GM23248 (cell line): ENCODE measurements around the gene MTA2. TPM values are rescaled to one million over a fixed set of nuclear protein-coding genes. Genes with fewer than 3 reads are reported as not detected.
A peak's percentile ranks its signal among the peaks of the same experiment; 100 is the strongest.

ENCODE experiments used
- DNase-seq: peaks from one replicate; pipeline ENCODE4 v3.0.0-alpha.2; 2015
- H2AFZ ChIP-seq: fragments of 200-600 bp; sonication (generic); 2 replicates; pipeline ENCODE4 v1.6.1; 2016; ENCODE audit warnings: antibody characterized with exemption
- H3F3A ChIP-seq: fragments of 200-600 bp; sonication (generic); 2 replicates; pipeline ENCODE4 v1.6.1; 2016; ENCODE audit warnings: mild to moderate bottlenecking, antibody characterized with exemption, mixed run types; ENCODE audit not compliant: insufficient read depth
- H3K27ac ChIP-seq: fragments of 200-600 bp; sonication (generic); 2 replicates; pipeline ENCODE4 v1.5.1; 2016; ENCODE audit warnings: mild to moderate bottlenecking
- H3K27me3 ChIP-seq: fragments of 200-600 bp; sonication (generic); replicated peaks from 2 replicates; pipeline ENCODE4 v1.6.1; 2016; ENCODE audit warnings: mild to moderate bottlenecking; ENCODE audit not compliant: insufficient read depth
- H3K36me3 ChIP-seq: fragments of 200-600 bp; sonication (generic); 2 replicates; pipeline ENCODE4 v1.6.1; 2016; ENCODE audit warnings: low read depth, mild to moderate bottlenecking
- H3K4me1 ChIP-seq: fragments of 200-600 bp; sonication (generic); 2 replicates; pipeline ENCODE4 v1.6.1; 2016; ENCODE audit warnings: mild to moderate bottlenecking; ENCODE audit not compliant: insufficient read depth
- H3K4me2 ChIP-seq: fragments of 200-600 bp; sonication (generic); one replicate; pipeline ENCODE4 v1.6.1; 2016; ENCODE audit warnings: mild to moderate bottlenecking; ENCODE audit not compliant: unreplicated experiment
- H3K4me3 ChIP-seq: fragments of 200-600 bp; sonication (generic); 2 replicates; pipeline ENCODE4 v1.5.1; 2016; ENCODE audit warnings: mild to moderate bottlenecking
- H3K79me2 ChIP-seq: fragments of 200-600 bp; sonication (generic); 2 replicates; pipeline ENCODE4 v1.6.1; 2016; ENCODE audit warnings: mild to moderate bottlenecking; ENCODE audit not compliant: insufficient read depth
- H3K9ac ChIP-seq: fragments of 200-600 bp; sonication (generic); 2 replicates; pipeline ENCODE4 v1.6.1; 2016; ENCODE audit warnings: mild to moderate bottlenecking
- H3K9me2 ChIP-seq: fragments of 200-600 bp; sonication (generic); 2 replicates; pipeline ENCODE4 v1.6.1; 2016; ENCODE audit warnings: mixed run types, mild to moderate bottlenecking, moderate library complexity; ENCODE audit not compliant: insufficient read depth
- H3K9me3 ChIP-seq: fragments of 200-600 bp; sonication (generic); one replicate; pipeline ENCODE4 v1.6.1; 2017; ENCODE audit warnings: low read depth
- H4K20me1 ChIP-seq: fragments of 200-600 bp; sonication (generic); 2 replicates; pipeline ENCODE4 v1.6.0; 2016; ENCODE audit not compliant: insufficient read depth
- EZH2 ChIP-seq: fragments of 200-600 bp; sonication (generic); IDR thresholded peaks from 2 replicates; pipeline ENCODE4 v1.6.1; 2018; ENCODE audit warnings: antibody characterized with exemption, mild to moderate bottlenecking; ENCODE audit not compliant: insufficient read depth, poor library complexity, severe bottlenecking
- EZH2phosphoT487 ChIP-seq: fragments of 200-600 bp; sonication (generic); IDR thresholded peaks from 2 replicates; pipeline ENCODE4 v1.6.1; 2018; ENCODE audit warnings: antibody characterized with exemption, moderate library complexity, mild to moderate bottlenecking, low read depth; ENCODE audit not compliant: insufficient read depth
- WGBS, 2 experiments: methylation state at CpG; one replicate each; pipeline ENCODE4 v1.1.6; 2015 to 2017; ENCODE audit warnings: low lambda C conversion rate in 2 of 2, low coverage in 1 of 2; ENCODE audit errors: missing lambda C conversion rate in 2 of 2; 5-methylcytosine and 5-hydroxymethylcytosine counted together
- in situ Hi-C: fragments of 300-500 bp; cut with MboI; formaldehyde crosslinking; loops from 2 replicates; pipeline ENCODE4 v1.15.0; 2020
- polyA plus RNA-seq: library from polyadenylated mRNA; unstranded; fragments of >200 nt; fragmentation: Nextera tagmentation; extraction: Ambion mirVana; gene quantifications from 2 replicates; pipeline ENCODE4 v1.2.1, GENCODE V29; 2016
- total RNA-seq: library from RNA; depleted of rRNA; stranded (reverse); fragments of >200 nt; shearing (Covaris generic); gene quantifications from 2 replicates; pipeline ENCODE4 v1.2.3, GENCODE V29; 2014

Gene MTA2
- total and polyA plus RNA-seq, 2 experiments from 2014 or later: 28.9 to 98.8 TPM

DNA sequence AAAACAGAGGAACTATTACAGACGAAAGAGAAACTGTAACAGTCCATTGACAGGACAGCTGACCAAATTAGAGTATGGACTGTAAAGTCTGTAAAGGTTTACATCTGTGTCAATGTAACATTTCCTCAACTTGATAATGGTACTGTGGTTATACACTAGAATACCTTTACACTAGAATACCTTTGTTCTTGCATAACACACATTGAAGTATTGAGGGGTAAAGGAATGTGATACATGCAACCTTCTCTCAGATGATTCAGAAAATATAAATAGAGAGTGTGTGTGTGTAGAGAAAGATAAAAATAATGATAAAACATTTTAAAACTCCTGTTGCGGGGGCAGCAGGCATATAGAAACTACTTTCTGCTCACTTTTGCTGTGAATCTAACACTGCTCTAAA lies 22.4 kb downstream of the MTA2 start:
- TF ChIP-seq EZH2phosphoT487 (no peak), EZH2 (no peak)
- H3K9me2 ChIP-seq: no peaks in the 10 kb centered on the region
- H3K4me1 ChIP-seq: peaks cover 6% of the 10 kb centered on the region; the same call in 1 of the 2 replicates
- no peak overlapping the region for H3K9ac ChIP-seq
- no peaks in the 10 kb centered on the region for H4K20me1 ChIP-seq
- no peak overlapping the region for H2AFZ ChIP-seq
- H3K36me3 ChIP-seq: peaks cover 6% of the 10 kb centered on the region; the same call in 1 of the 2 replicates
- H3K27me3 ChIP-seq: no peaks in the 10 kb centered on the region
- no peaks in the 10 kb centered on the region for H3K9me3 ChIP-seq
- H3K4me3 ChIP-seq: no peak overlapping the region
- H3F3A ChIP-seq: peaks cover 4% of the 10 kb centered on the region; the same call in 1 of the 2 replicates
- no peak overlapping the region for H3K27ac ChIP-seq
- H3K4me2 ChIP-seq: no peak overlapping the region
- peaks cover 46% of the 10 kb centered on the region for H3K79me2 ChIP-seq
- in situ Hi-C loops: no loop called here
- DNase-seq: no peak
- 79 to 84% methylated on average over 2 of the region's 2 CpGs for WGBS, 2 experiments

DNA sequence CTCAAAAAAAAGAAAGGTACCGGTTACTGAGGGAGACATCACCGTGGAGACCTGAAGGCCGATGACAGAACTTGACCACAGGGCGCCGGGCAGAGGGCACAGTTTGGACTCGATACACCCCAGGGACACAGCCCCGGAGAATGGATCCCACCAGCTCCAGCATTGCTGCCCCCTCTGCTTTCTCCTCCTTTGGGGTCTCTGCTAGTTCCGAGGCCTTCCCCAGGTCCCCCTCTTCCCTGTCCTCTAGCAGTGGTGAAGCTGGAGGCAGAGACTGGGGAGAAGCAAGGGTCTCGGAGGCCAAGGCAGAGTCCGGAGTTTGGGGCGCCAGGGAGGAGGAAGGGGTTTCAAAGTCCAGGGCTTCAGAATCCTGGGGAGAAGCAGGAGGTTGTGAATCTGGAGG lies 23.1 kb downstream of the MTA2 start:
- no peaks in the 10 kb centered on the region for H3K9me3 ChIP-seq
- peaks cover 6% of the 10 kb centered on the region; the same call in 1 of the 2 replicates for H3K4me1 ChIP-seq
- DNase-seq: no peak
- H3F3A ChIP-seq: peaks cover 4% of the 10 kb centered on the region; the same call in 1 of the 2 replicates
- no peak overlapping the region for H3K9ac ChIP-seq
- peaks cover 47% of the 10 kb centered on the region for H3K79me2 ChIP-seq
- WGBS, 2 experiments: 94% methylated on average over 11 of the region's 11 CpGs
- no peaks in the 10 kb centered on the region for H4K20me1 ChIP-seq
- H3K4me2 ChIP-seq: no peak overlapping the region
- no peak overlapping the region for H3K4me3 ChIP-seq
- in situ Hi-C loops: no loop called here
- no peak overlapping the region for H2AFZ ChIP-seq
- H3K36me3 ChIP-seq: peaks cover 6% of the 10 kb centered on the region; the same call in 1 of the 2 replicates
- no peak for TF ChIP-seq EZH2phosphoT487
- TF ChIP-seq EZH2: no peak
- no peaks in the 10 kb centered on the region for H3K27me3 ChIP-seq
- no peak overlapping the region for H3K27ac ChIP-seq
- no peaks in the 10 kb centered on the region for H3K9me2 ChIP-seq

DNA sequence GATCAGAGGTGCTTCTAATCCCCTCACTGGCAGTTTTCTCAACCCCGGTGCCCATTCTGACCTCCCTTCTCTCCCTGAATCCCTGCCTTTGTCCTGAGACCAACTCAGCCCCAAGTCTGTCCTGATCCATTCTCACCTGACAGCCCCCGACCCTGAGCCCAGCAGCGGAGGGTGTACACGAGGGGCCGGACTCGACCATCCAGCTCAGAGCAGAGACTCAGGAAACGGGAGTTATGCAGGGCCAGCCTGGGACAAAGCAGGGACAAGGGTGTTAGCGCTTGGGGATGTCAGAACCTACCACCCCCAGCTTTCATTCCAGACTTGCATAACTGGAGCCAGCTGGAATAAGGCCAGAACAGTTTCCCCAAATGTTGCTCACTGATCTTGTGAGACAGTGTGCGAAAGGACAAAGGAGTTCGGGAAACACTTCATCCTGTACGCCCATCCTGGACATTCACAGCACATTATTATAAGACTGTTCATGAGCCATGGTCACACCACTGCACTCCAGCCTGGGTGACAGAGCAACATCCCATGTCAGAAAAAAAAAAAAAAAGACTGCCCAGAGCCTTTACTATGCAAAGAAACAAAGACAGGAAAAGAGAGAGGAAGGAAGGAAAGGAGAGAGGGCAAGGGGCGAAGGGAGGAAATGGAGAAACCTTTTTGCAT lies 24.5 kb downstream of the MTA2 start:
- TF ChIP-seq EZH2phosphoT487 (no peak), EZH2 (no peak)
- WGBS, 2 experiments: 64 to 66% methylated on average over 12 of the region's 12 CpGs
- Histone ChIP-seq H3K4me3 (no peak overlapping the region), H3K36me3 (peaks cover 8% of the 10 kb centered on the region), H3K27ac (no peak overlapping the region), H3K27me3 (no peaks in the 10 kb centered on the region), H3K4me1 (peaks cover 8% of the 10 kb centered on the region), H3K9me3 (no peaks in the 10 kb centered on the region), H3K9ac (no peak overlapping the region; the same call in 1 of the 2 replicates), H3K4me2 (no peak overlapping the region), H3F3A (peaks cover 4% of the 10 kb centered on the region; the same call in 1 of the 2 replicates), H3K9me2 (no peaks in the 10 kb centered on the region), H4K20me1 (no peaks in the 10 kb centered on the region), H3K79me2 (peaks cover 50% of the 10 kb centered on the region), H2AFZ (no peak overlapping the region)
- in situ Hi-C loops: no loop called here
- no peak for DNase-seq

DNA sequence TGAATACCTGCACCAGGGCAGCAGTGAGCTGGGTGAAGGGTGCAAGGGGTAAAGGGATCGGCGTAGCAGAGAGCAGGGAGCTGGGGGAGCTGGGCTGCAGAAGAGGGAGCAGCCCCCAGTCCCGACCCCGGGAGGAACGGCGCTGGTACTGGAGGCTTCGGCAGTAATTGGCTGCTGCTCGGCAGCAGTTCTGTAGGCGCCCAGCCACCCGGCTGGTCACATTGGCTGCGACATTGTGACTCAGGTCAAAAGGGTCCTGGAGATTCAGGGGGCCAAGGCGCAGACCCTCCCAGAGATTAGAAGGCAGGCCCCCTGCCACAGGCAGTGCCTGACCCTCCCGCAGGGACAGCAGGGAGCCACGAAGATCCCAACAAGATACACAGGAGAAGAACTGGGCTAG lies 25.8 kb downstream of the MTA2 start:
- Histone ChIP-seq H3K4me2 (peak overlapping the region; percentile 95), H3K9me3 (no peaks in the 10 kb centered on the region), H2AFZ (0 out of 2 replicates have a peak overlapping the region, but pooled peaks have one; percentile 65), H3F3A (peaks cover 14% of the 10 kb centered on the region), H3K9me2 (no peaks in the 10 kb centered on the region), H3K4me3 (peak overlapping the region; percentile 80), H3K36me3 (peaks cover 19% of the 10 kb centered on the region), H4K20me1 (no peaks in the 10 kb centered on the region), H3K79me2 (peaks cover 61% of the 10 kb centered on the region), H3K4me1 (peaks cover 22% of the 10 kb centered on the region), H3K9ac (peak overlapping the region; percentile 99), H3K27me3 (no peaks in the 10 kb centered on the region), H3K27ac (peak overlapping the region; percentile 99; the same call in 1 of the 2 replicates)
- WGBS, 2 experiments: 38 to 43% methylated on average over 13 to 14 of the region's 14 CpGs
- in situ Hi-C loops: no loop called here
- TF ChIP-seq EZH2phosphoT487 (no peak), EZH2 (no peak)
- no peak for DNase-seq
